IPS DF 19.7 (cell line): ENCODE data around the gene PCAT6.
A peak's percentile ranks its signal among the peaks of the same experiment; 100 is the strongest.

ENCODE experiments used
- DNase-seq: peaks from one replicate; pipeline ENCODE4 v3.0.0-alpha.2; 2013; ENCODE audit warnings: low read depth, low spot score

The PCAT6 gene

DNA sequence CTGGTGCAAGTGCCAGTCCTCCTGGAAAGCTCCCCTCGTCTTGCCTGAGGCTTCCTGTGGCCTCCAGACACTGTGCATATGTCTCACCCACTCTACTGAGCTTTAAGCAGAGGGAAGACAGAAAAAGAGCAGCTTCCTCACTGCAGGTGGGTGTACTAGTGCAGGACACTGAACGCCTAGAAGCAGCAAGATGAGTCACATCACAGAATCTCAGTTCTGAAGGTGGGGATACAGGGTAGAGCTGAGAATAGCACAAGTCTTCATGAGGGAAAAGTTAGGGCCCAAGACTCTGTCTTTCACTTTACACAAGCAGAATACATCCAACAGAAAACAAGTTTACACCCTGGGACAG lies 37.4 kb downstream of the PCAT6 start:
- no peak for DNase-seq

DNA sequence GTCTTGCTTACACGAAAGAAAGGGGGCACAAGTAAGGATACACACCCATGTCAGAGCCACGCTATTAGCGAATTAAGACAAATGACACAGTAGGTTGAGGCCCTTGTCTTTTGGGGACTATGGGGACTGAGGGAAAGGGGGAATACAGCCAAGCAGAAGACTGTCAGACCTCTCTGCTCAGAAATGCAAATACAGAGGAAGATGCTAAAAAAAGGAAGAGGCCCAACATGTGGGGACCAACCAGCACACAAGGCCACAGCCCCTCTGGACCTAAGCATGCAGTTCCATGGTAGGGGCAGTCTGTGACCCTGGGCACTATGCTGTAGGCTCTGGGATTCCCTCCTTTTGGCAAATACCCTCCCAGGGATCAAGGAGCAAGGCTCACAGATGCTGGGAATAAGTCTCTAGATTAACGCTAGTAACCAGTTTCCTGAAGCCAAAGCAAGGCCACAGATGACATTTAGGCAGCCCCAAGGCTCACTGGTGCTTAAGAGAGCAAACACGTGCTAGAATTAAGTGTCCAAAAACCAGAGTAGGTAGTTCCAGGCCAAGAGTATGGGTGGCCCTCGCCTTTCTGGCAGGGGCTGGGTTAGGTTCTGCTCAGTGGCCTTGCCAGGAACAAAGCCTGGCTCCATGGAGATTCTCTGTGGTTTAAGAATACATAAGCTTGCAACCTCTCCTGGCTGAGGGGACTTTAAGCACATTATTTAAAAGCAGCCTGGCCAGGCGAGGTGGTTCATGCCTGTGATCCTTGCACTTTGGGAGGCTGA lies 40.0 kb downstream of the PCAT6 start:
- DNase-seq, result no peak

DNA sequence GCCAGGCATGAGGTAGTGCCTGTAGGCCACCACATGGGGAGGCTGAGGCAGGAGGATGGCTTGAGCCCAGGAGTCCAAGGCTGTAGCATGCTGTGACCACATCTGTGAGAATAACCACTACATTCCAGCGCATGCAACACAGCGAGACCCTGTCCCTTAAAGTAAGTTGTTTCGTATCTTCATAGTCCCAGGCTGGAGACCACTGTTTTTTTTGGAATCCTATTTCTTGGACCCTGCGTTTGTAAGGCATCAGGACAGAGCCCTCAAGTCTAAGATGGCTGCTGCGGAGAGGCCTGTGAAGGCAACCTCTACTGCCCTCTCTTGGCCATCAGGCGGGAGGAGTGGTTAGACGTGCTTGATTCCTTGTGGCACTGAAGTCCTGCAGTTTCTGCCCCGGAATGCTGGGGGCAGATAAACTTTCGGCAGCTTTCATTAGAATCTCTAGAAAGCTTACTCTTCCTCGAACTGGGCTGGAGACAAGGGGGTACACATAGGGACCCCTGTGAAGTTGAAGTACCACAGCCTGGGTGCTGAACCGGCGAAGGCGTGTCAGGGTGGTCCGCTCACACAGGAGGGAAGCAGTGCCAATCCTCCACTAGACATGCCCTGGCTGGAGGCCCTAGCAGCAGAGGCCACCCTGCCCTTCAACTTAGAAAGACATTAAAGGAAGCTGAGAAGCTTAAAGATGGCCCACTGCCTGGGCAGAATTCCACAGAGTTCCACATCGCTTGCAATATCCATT lies 41.6 kb downstream of the PCAT6 start:
- peak; percentile 47 for DNase-seq

- DNase-seq, result no peak
These were observed 44.0 kb downstream of the PCAT6 start for GRCh38 chr1:202854787-202855186.

DNA sequence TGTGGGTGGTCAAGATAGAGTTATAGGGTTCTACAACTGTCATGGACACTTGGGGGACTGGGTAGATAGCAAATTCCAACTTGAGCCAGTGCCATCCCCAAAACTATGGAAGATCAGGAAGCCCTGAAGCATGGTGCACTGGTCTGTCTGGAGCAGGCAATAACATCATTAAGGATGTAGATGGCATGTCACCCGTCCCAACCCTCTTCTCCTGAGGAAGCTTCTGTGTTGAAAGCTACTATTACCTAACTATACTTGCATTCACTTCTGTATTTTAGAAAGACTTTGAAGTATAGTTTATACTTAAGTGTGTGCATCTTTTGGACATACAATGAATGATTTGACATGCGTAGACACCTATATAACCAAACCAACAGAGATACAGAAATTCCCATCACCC lies 45.3 kb downstream of the PCAT6 start:
- no peak for DNase-seq

DNA sequence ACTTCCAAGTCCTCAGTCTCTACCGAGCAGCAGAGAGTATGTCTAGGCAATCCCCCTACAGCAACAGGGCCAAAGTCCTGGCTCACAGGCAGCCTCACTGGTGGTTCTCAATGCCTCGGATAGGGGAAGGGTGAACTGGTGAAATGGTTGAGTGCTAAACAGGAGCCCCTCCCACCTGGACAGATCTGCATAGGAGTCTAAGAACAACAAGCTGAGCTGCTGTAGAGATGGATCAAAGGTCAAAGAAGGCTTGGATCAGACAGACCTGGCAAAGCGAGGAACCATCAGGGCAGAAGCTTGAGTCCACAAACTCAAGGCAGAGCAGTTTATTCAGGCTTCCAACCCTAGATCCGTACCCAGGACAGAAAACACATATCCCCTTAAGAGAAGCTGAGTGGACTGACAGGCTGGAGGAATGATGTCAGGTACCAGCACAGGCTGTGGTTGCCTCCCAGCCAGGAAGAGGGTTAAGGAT lies 46.4 kb downstream of the PCAT6 start:
- DNase-seq, result no peak

DNA sequence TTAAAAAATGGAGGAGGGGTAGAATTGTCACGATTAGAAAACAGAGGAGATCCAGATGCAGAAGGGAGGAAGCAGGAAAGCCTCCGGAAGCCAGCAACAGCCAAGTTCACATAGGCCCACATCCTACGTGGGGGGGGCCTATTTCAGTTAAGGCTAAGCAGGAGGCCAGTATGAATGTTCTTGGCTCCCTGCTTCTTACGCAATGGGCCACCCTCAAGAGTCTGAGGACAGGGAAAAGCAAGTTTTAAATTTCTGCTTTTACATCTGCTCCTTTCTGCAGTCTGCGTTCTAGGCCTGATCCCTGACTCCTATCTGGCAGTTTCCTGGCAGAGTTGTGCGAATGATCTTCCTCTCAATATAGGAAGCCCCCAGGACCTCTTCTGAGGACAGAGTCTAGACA lies 47.6 kb downstream of the PCAT6 start:
- DNase-seq, result no peak

DNA sequence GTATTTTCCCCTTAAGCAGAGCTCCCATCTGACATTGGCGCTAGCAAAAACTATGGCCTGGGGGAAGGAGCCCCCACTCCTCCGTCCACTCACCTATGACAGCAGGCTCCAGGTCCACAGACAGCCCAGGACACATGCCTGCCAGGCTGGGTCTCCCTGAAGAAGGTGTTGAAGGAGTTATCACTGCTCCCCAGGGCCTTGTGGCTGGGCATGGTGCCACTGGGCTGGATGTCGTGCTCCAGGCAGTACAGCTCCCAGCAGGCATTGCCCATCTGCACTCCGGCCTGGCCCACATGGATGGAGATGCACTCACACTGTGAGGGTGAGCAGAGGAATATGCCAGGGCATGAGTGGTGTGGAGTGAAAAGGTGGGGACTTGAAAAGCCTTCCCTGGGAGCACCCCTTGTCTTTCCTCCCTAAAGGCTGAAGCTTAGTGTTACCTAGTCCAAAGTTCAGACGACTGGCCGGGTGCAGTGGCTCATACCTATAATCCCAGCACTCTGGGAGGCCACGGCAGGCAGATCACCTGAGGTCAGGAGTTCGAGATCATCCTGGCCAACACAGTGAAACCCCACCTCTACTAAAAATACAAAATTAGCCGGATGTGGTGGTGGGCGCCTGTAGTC lies 48.1 kb downstream of the PCAT6 start:
- DNase-seq, result no peak

DNA sequence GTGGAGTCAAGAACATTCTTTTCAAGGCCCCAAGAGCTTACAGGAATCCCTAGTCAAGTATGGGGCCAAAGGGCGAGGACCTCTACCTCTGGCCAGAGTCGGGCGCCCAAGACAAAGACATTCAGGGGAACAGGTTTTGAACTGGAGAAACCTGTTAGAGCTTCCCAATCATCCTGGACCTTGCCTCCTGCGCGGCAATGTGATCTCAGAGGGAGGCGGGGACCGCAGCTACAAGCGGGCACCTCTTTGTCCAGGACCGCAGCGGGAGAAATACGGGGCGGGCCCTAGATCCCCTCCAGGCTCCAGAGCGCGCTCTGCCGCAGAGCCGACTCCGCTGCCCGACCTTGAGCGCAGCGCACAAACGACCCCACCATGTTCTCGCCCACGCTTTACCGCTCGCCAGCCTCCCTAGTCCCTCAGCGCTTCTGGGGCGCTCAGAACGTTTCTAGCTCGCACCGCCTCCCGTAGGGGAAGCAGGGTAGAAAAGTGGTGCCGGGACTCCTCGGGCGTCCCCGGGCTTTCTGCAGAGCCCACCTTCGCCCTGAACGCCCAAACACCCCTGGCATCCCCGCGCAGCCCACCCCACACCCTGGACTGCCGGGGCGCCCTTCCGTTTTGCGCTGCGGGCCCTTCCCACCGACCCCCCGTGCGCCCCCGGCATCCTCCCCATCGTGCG lies 50.1 kb downstream of the PCAT6 start:
- DNase-seq, result peak; percentile 85
